Kidney (tissue), 14 donors: Measurements from ENCODE around the gene C10orf143. TPM values are rescaled to one million over a fixed set of nuclear protein-coding genes. Genes with fewer than 3 reads are reported as not detected.
"Not testable (repeated sequence)": the region's sequence is repeated elsewhere in the genome, so short reads cannot be mapped to it uniquely, and the experiment has no call there.

Experiments
- DNase-seq, 5 donors: peaks; one replicate each; pipeline ENCODE4 v3.0.0-alpha.2; 2013 to 2020
- FAIRE-seq: peaks from 2 replicates; lab custom pipeline; 2012; peaks lifted over from hg19 to GRCh38; lab: Jason Lieb, UNC
- H3K27ac ChIP-seq, 2 donors: one replicate each; pipeline ENCODE4 v1.7.0; 2013; ENCODE audit warnings: low read depth in 2 of 2, low read length in 2 of 2, inconsistent platforms in 1 of 2
- H3K27me3 ChIP-seq: one replicate; pipeline ENCODE4 v1.7.1; 2013; ENCODE audit warnings: low read length, inconsistent platforms; ENCODE audit not compliant: control insufficient read depth, insufficient read depth
- H3K36me3 ChIP-seq, 3 donors: one replicate each; pipeline versions ENCODE4 v1.7.0 to v1.7.1; 2013; ENCODE audit warnings: low read length in 3 of 3, control low read depth in 1 of 3, inconsistent platforms in 1 of 3; ENCODE audit not compliant: insufficient read depth in 3 of 3, control insufficient read depth in 2 of 3
- H3K4me1 ChIP-seq, 3 donors: one replicate each; pipeline versions ENCODE4 v1.7.0 to v1.7.1; 2013; ENCODE audit warnings: low read length in 3 of 3, inconsistent platforms in 1 of 3, low read depth in 1 of 3; ENCODE audit not compliant: control insufficient read depth in 2 of 3, insufficient read depth in 2 of 3
- H3K4me3 ChIP-seq, 3 donors: one replicate each; pipeline versions ENCODE4 v1.7.0 to v1.8.1; 2013; ENCODE audit warnings: low read length in 3 of 3, control low read depth in 1 of 3, inconsistent platforms in 1 of 3
- H3K9ac ChIP-seq, 3 donors: one replicate each; pipeline versions ENCODE4 v1.7.0 to v1.7.1; 2013; ENCODE audit warnings: low read length in 3 of 3, control low read depth in 1 of 3, inconsistent platforms in 1 of 3
- H3K9me3 ChIP-seq, 3 donors: one replicate each; pipeline versions ENCODE4 v1.7.0 to v1.7.1; 2013; ENCODE audit warnings: low read length in 3 of 3, control low read depth in 1 of 3, inconsistent platforms in 1 of 3; ENCODE audit not compliant: control insufficient read depth in 2 of 3, insufficient read depth in 1 of 3
- intact Hi-C: fragments of 100-400 bp; cut with DNase I; formaldehyde crosslinking; loops from one replicate; pipeline ENCODE4 v1.11.1; 2022
- polyA plus RNA-seq: library from polyadenylated mRNA; stranded (reverse); fragments of 350-450 nt; fragmentation: Illumina TruSeq; extraction: RNeasy Lipid Tissue Mini Kit (QIAGEN cat#74804); gene quantifications from one replicate; pipeline ENCODE4 v1.2.3, GENCODE V29; 2014; ENCODE audit warnings: low read depth, low replicate concordance; ENCODE audit not compliant: insufficient read depth
- total RNA-seq: library from RNA; stranded (reverse); fragmentation: NEBNext Ultra II Directional; extraction: Animal tissue kit (Norgen Biotek cat#: 25700); gene quantifications from one replicate; pipeline ENCODE4 v1.2.1, GENCODE V29; 2021
- TF ChIP-seq, protein P1 (sequence below): IDR thresholded peaks from 3 replicates; pipeline ENCODE4 v1.5.1; 2012; ENCODE audit warnings: mild to moderate bottlenecking, moderate library complexity, borderline replicate concordance; ENCODE audit not compliant: insufficient read depth; ENCODE audit errors: extremely low read depth
- donor health status: control.
- donor health status: control.
- donor health status: control.
- donor health status: control.
- donor health status: control.
- donor health status: DM: yes; HTN: yes; CAD: no.
- donor health status: Normal renal cell carcinoma (clear cell type).

C10orf143 gene
- total and polyA plus RNA-seq, 2 donors from 2014 or later = 6.6 to 9.2 TPM

DNA sequence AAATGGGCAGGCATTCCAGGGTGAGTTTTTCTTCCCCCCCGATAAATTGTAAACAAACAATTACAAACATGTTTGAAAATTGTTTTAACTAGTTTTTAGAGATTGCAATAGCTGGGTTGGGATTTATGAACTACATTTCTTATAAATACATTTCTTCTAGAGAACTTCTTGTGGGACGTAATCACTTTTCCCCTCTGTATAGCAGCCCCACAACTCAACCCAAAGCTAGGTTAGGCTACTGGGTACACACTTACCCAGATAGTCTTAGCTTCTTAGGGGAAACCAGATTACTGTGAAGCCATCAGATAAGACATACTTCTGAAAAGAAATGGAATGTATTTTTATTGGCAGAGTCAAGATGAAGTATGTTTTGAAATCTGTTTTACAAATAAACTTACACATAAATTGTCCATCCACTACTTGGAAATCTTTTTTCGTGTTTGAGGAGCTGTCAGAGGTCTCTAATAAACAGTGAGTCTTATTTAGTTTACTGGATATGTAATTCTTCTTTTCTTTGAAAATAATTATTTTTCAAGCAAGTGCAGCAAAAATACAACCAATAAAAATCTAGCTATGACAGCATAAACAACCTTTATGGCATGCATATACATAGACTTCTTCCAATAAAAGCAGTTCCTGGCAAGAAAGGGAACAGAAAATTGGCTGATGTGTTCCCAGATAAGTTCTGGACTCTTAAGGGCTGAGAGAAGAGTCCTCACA lies 17.6 kb upstream of the C10orf143 start:
- H3K36me3 ChIP-seq = no peaks in the 10 kb centered on the region
- no peak for FAIRE-seq
- no peak overlapping the region for H3K9ac ChIP-seq
- peak in 1 of 5 donors; percentile 14 for DNase-seq
- H3K27ac ChIP-seq = no peak overlapping the region
- intact Hi-C loops = no loop called here
- no peak overlapping the region for H3K4me3 ChIP-seq
- no peaks in the 10 kb centered on the region for H3K9me3 ChIP-seq
- peaks cover 0 to 5% (median 0%) of the 10 kb centered on the region in 3 donors for H3K4me1 ChIP-seq
- H3K27me3 ChIP-seq = no peaks in the 10 kb centered on the region
- TF ChIP-seq, protein P1, sequence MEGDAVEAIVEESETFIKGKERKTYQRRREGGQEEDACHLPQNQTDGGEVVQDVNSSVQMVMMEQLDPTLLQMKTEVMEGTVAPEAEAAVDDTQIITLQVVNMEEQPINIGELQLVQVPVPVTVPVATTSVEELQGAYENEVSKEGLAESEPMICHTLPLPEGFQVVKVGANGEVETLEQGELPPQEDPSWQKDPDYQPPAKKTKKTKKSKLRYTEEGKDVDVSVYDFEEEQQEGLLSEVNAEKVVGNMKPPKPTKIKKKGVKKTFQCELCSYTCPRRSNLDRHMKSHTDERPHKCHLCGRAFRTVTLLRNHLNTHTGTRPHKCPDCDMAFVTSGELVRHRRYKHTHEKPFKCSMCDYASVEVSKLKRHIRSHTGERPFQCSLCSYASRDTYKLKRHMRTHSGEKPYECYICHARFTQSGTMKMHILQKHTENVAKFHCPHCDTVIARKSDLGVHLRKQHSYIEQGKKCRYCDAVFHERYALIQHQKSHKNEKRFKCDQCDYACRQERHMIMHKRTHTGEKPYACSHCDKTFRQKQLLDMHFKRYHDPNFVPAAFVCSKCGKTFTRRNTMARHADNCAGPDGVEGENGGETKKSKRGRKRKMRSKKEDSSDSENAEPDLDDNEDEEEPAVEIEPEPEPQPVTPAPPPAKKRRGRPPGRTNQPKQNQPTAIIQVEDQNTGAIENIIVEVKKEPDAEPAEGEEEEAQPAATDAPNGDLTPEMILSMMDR = no peak

DNA sequence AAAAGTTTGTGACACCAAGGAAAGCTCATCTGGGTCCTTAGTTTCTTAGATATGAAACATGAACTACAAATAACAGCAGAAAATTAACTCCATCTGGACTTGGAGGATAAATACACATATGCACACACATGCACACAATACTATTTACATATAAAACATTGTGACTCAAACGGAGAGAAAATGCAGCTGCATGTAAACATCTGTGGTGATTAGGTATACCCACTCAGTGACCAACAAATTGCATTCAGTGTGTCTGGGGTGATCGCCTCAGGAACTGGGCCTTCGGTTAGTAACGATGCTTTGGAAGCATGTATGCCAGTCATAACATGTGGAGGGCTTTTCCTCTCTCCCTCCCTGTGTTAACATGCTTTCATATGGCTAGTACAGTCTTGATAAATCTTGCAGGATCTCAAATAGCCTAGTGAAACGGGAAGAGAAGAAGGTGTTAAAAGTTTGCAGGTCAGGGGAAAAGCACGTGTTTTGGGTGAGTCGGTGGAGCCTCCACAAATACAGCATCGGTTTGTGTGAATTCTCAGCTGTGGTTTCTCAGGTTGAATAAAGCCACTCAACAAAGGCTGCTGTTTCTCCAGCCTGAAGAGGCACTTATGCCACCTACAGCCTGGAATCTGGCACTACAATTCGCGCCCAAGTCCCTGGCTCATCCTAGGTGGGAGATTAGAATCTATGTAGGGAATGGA lies 16.9 kb upstream of the C10orf143 start:
- H3K27ac ChIP-seq = no peak overlapping the region
- intact Hi-C loops = no loop called here
- peaks cover 0 to 5% (median 0%) of the 10 kb centered on the region in 3 donors for H3K4me1 ChIP-seq
- no peak overlapping the region for H3K4me3 ChIP-seq
- TF ChIP-seq, protein P1 = peak; percentile 76
- DNase-seq (peak in 4 of 5 donors; percentile 64 to 90 (median 81)), FAIRE-seq (peak; percentile 42)
- no peaks in the 10 kb centered on the region for H3K36me3 ChIP-seq
- H3K9ac ChIP-seq = no peak overlapping the region
- H3K9me3 ChIP-seq = no peaks in the 10 kb centered on the region
- H3K27me3 ChIP-seq = no peaks in the 10 kb centered on the region

DNA sequence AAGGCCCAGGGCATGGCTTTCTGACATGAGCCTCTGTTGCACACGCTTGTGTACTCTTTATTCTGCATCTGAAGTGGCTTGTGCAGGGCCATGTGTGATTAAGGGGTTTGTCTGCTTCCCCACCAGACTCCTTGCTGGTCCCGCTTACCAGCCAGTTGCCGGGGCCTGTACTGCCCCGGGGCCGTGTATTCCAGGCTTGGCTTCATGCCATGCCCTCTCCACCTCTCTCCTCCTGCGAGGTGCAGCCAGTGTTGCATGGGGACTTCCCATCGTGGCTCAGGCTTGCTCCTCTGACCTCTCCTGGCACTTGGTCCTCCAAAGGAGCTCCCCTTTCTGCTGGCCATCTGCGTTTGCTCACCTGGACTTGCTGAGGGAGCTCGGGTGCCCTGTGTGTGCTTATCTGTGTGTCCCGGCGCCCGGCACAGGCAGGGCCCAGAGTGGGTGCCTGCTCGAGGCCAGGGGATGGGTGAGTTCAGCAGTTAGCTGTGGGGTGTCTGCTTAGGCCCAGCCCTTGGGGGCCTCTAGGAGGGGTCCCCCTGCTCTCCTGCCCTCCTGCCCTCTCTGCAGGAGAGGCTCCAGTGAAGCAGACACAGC lies 11.0 kb upstream of the C10orf143 start:
- FAIRE-seq = no peak
- no peak for DNase-seq
- no peaks in the 10 kb centered on the region for H3K9me3 ChIP-seq
- intact Hi-C loops = no loop called here
- no peak overlapping the region for H3K9ac ChIP-seq
- H3K36me3 ChIP-seq = no peaks in the 10 kb centered on the region
- no peaks in the 10 kb centered on the region for H3K4me1 ChIP-seq
- TF ChIP-seq, protein P1 = no peak
- H3K4me3 ChIP-seq = no peak overlapping the region
- no peaks in the 10 kb centered on the region for H3K27me3 ChIP-seq
- H3K27ac ChIP-seq = no peak overlapping the region

DNA sequence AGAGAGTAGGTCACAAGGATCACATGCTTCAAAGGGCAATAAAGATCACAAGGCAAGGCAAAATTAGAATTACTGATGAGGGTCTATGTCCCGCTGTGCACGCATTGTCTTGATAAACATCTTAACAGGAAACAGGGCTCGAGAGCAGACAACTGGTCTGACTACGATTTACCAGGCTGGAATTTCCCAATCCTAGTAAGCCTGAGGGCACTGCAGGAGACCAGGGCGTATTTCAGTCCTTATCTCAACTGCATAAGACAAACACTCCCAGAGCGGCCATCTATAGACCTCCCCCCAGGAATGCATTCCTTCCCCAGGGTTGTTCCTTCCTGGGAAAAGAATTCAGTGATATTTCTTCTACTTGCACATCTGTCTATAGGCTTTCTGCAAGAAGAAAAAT lies 6.9 kb upstream of the C10orf143 start:
- intact Hi-C loops, FAIRE-seq, H3K27me3 ChIP-seq, DNase-seq, H3K36me3 ChIP-seq, H3K9me3 ChIP-seq, H3K4me3 ChIP-seq, H3K4me1 ChIP-seq, H3K27ac ChIP-seq, H3K9ac ChIP-seq: not testable (repeated sequence)

DNA sequence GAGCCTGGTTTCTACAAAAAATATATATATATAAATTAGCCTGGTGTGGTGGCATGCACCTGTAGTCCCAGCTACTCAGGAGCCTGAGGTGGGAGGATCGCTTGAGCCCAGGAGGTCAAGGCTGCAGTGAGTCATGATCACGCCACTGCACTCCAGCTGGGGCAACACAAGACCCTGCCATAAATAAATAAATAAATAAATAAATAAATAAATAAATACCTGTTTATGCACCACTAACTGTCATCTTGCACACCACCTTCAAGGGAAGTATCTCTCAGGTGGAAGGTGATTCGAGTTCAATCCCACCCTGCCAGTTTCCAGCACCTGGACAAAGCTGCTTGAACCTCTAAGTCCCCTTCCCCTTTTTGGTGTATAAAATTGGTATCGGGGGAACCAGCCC lies 6.3 kb upstream of the C10orf143 start:
- intact Hi-C loops, H3K9ac ChIP-seq, H3K27ac ChIP-seq, DNase-seq, H3K36me3 ChIP-seq, H3K4me1 ChIP-seq, H3K4me3 ChIP-seq, FAIRE-seq, H3K9me3 ChIP-seq, H3K27me3 ChIP-seq: not testable (repeated sequence)
